NOMO-1 treated with dmso at 0.1 percent for 144 hours (cell line): ENCODE measurements around the gene BABAM2.
A peak's percentile ranks its signal among the peaks of the same experiment; 100 is the strongest.

Experiments
- DNase-seq: peaks from one replicate; lab custom pipeline; 2025; ENCODE audit not compliant: unreplicated experiment; lab: John Stamatoyannopoulos, UW

The BABAM2 gene

DNA sequence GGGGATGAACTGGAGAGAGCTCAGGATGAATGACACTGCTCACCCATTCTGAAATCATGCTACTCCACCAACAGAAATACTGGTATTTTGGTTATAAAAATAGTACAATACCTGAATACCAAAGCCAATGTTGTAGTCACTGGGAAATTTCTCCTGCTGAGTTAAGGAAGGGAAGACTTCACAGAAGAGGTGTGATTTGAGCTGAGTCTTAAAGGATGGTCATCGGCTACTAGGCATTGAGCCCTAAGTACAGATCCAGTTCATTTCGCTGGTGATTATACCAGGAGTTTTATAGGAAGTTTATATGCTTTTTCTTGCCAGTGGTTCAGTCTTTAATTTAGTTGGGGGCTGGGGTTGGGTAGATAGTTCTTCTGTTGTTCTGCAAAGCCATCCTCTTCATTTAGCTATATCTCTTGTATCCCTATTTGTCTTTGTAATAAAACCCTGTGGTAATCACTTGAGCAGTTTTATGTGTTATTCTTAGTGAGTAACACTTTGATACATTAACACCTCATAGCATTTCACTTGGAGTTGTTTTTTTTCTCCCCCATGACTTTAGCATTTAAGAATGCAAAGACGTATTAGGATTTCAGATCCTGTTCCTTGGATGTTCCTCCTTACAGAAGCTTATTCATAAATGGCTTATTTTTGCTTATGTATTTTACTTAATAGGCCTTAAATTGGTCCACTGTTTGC lies 262.2 kb downstream of the BABAM2 start:
- DNase-seq = no peak

DNA sequence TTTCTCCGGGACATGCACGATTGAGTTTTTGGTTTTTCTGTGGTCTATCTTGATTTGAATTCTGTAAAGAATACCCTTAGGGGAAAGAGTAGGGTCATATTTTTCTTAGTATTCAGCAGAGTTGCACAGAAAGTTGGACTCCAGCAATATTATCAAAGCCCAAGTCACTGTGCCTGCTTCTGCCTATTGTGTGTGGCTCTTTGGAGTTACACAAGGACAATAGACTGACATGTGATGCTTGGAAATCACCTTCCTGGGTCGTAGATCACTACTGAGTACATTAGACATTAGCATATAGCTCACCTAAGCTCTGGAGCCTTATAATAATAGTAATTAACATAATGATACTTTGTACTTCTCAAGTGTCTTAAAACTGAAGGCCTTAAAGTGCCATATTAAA lies 263.3 kb downstream of the BABAM2 start:
- no peak for DNase-seq

DNA sequence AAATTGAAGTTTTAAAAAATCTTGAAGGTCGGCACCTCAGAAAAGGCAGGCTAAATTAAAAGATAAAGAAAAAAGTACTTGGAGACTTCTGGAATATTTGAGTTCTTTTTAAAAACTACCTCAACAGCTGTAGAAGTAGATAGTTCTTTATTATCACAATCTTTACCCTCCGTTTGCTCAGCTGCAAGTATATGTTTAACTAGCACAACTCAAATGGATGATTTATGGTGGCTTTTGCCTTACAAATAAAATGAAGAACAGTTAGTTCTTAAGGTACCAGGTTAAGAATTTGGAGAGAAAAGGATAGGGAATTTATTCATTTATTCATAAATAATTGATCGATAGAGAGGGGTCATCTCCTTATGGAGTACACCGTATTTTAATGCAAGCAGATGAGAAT lies 264.6 kb downstream of the BABAM2 start:
- no peak for DNase-seq

DNA sequence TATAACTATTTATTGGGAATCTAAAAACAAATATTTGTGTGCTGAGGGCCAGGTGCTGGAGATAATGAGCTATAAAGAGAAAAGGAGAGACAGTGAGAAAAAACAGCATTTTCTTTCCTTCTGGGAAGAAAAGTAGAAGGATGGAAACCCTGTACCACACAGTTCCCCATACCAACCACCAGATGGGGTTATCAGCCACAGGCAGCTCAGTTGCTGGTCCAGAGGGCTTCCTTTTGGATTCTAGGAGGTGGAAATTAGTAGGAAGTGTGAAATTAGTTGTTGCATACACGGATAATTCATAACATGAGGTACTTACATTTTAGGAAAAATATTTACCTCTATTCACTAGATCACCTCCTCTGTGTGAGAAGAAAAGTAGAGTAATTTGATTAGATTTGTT lies 265.1 kb downstream of the BABAM2 start:
- no peak for DNase-seq

DNA sequence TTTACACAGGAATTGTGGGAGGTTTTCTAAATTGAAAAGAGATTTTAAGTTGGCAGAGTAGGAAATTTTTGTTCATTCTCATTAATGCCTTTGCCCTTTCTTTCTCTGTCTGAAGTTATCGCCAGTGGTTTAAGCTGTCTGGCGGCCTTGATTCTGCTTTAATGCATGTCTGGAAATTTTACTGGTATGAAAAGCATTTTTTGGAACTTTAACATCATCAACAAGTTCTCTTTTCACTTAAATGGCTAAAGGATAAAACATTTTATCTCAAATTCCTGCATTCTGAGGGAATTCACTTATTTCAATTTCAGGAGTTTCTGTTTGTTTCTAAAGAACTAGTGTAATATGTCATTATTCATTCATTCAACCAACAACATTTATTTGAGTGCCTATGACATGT lies 268.3 kb downstream of the BABAM2 start:
- DNase-seq = no peak

DNA sequence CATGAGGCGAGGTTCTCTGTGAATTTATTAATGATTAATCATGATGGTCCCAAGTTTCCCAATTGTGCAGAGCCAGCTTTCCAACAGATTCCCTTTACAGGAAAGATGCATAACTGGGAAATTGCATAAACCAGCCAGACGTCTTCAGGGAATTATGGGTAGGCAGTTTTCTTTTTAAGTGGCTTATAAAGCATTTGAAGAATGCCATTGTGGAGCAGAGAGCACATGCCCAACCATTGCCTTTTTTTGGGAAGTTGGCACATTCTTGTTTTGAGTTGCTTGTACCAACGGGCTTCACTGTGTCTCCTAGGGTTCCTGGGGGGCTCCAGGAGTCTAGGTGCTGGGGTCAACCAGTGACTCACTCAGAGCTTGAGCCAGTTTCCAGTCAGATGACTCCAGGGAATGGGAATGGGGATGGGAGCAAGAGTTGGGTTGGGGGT lies 270.5 kb downstream of the BABAM2 start:
- no peak for DNase-seq

DNA sequence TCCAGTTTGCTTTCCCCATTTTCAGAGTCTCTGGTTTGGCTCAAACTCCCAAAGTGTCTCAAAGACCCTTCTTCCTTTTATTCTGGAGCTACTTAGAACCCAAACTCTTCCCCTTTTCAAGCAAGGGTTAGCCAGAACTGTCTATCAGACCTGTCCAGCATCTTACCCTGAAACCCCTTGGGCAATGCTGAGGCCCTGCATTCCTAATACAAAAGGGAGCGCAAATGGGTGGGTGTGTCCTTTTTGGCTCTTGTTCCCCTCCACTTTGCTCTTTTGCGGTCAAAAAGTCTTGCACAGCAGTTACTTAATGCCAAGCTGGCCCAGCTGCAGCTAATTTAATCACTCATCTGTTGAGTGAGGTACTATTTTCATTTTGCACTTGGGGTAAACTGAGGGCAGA lies 270.9 kb downstream of the BABAM2 start:
- DNase-seq = peak; percentile 93

DNA sequence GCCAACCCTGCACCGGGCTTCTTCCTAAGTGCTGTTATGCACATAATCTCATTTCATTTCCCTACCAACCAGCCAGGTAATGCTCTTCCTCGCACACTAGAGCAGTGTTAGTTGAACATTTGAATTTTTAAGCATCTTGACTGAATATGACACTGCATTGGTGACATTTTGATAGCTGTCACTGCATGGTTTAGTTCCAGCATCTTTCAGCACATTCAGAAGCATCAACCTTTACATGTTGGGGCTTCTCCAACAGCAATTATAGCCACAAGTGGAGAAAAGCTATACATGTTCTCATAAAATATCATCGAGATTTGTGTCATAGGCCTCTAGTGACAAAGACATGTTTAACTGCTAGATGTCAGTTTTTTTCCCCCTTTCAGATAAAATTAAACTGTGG lies 272.0 kb downstream of the BABAM2 start:
- no peak for DNase-seq

DNA sequence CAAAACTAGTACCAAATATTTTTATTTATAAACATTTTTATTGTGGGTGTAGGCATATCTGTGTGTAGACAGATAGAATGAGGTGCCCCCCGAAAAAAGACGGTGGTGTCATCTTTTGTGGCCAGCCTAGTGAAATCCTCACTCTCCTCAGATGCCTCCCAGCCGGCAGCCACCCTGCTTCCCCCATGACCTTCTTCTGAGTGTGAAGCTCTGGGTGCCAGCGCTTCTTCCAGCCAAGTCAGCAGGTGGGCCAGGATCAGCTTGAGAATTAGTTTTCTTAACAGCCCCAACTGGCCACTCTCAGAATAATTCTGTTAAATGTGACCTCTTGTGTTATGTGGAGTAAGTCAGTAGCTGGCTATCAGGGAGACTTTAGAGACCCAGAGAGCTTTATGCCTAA lies 272.5 kb downstream of the BABAM2 start:
- no peak for DNase-seq

DNA sequence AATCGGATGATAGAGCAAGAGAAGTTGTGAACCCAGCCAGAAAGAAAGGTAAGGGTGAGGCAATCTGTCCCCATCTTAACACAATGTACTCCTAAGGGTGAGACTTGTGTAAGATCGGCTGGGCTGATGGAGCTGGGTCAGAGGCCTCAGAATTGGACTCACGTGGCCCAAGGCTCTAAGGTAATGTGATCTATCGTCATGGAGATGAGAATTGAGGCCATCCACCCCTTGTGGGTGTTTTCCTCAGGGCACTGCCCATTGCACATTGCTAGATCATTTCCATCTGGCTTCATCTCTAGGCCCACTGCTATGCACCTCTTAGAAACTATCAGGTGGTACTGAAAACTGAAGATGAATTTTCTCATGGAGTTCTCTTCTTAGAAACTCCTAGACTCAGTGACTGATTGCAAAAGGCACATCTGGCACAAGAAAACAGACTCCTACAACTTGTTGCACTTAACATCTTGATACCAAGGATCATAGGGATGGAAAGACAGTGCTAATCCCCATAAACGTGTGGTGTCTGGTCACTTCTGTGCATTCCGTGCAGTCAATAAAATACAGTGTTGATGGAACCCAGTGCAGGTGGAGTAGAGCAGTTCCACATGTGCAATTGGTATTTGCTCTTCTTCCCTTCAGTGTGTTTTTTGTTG lies 273.2 kb downstream of the BABAM2 start:
- DNase-seq = no peak

DNA sequence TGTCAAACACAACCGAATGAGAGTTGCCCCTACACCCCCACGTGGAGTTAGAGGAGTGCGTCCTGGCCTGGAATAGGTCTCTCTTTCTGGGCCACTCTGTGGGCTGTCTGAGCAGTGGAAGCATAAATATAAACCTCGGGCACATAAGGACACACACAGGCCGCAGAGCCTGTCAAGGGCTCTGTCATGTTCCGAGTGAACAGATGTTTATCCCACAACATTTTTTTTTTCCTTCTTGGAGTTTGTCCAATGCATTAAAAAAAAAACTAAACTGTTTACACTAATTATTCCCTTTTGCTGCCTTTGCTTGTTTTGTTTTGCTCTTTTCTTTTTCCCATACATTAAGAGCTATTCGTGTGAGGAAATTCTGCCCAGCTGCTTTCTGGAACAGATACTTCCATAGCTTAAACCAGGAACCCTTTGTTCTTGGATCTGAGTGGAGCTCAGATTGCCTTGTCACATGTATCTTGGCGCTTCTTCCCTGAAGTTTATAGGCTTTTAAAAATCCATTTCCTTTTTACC lies 273.8 kb downstream of the BABAM2 start:
- no peak for DNase-seq

DNA sequence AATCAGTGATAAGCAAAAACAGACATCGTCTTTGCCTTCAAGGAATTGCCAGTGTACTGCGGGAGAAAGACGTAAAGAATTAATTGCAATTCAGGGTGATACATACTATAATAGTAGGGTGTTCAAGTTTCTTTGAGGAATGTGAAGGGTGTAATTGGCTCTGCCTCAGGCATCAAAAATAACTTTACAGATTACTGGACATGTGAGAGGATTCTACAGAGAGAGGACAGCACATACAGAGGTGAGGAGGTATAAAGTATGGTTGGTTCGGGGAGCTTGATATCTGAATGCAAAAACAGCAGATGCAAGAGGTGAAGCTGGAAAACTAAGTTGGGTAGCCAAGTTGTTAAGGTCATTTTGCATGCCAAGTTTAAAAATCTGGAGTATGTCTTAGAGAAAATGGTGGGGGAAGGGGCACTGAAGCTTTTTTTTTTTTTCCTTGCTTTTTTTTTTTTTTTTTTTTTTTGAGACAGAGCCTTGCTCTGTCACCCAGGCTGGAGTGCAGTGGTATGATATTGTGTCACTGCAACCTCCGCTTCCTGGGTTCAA lies 274.6 kb downstream of the BABAM2 start:
- no peak for DNase-seq

DNA sequence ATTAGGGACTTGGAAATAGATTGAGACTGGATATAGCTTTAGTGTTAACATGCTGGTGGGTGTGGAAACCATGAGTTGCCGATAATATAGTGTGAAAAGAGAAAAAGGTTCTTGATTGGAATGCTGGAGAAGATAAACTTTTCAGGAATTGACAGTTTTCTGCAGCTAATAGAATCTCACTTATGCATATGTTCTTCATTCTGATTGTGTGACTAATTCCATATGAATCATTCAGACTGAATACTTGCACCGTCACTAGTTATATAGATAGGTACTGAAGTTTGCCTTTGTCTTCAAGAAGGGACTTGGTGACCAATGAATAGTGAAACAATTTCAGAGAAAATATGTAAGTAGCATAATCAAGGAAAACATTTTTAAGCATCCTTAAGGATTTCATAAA lies 276.4 kb downstream of the BABAM2 start:
- no peak for DNase-seq

DNA sequence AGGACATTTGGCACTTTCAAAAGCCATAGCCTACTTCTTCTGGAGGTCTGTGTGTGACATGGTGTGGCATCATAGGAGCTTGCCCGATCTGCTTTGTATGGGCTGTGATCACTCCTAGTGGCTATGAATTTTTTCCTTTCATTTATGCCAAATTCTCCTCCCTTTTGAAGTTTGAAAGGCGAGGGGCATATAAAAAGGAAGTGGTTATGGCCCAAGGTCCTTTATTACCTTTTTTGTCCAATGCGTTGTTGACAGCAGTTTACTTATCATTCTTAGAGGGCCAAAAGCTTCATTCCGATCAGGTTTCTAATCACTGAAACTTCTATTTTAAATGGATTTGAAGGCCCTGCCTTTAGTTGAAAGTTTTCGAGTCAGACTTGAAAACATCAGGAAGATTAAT lies 277.8 kb downstream of the BABAM2 start:
- DNase-seq = no peak

DNA sequence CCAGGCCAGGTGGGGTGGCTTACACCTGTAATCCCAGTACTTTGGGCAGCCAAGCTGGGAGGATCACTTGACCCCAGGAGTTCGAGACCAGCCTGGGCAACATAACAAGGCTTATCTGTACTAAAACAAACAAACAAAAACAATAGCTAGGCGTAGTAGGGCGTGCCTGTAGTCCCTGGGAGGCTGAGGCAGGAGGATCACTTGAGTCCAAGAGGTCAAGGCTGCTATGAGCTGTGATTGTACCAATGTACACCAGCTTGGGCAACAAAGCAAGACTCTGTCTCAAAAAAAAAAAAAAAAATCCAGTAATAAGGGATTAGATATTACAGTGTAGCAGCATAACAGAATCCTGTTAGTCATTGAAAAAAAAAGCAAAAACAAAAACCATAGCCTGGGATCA lies 279.0 kb downstream of the BABAM2 start:
- no peak for DNase-seq

DNA sequence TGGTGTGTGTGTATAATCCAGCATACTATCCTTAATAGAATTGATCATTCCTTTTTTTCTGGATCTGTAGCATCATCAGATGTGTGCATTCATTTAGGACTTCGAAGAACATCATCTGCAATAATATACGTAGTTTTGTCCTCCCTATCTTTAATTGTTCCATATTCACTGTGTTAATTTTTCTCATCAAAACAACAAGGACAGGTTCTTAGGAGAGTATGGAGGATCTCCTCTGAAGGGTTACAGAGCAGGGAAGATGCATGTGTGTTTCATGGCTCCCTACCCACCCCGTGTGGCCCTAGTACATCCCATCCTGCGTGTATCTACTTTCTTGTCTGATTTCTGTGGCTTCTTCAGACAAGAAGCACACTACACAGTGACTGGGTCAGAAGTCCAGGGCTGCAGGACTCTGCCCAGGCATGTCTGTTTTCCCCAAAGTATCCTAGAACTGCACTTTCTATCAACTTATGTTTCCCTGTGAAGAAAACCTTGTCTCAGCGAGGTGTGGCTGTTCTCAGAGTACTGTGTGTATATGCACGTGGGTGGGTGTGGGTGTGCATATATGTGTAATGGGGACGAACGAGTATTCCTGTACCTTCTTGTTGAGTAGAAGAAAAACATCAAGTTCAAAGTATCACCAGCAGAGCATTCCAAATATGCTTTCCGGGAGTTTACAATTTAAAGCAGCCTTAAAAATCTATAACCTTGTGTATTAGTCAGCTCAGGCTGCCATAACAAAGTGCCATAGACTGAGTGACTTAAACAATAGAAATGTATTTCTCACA lies 281.8 kb downstream of the BABAM2 start:
- no peak for DNase-seq

DNA sequence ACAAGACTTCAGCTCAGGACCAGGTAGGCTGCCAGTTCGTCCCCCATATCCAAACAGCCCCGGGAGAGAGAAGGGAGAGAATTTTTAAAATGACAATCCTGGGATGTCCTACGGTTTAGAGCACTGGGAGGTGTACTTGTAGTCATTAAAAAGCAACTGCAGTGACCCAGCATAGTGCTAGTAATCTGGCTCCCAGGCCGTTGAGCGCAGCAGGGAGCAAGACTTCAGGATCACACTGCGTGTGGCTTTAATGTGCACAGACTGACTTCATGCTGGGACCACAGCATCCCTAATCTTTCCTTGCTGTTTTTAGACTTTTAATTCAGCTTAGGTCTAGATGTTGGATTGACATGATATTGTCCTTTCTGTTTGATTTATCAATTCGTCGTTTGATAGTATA lies 282.8 kb downstream of the BABAM2 start:
- no peak for DNase-seq

DNA sequence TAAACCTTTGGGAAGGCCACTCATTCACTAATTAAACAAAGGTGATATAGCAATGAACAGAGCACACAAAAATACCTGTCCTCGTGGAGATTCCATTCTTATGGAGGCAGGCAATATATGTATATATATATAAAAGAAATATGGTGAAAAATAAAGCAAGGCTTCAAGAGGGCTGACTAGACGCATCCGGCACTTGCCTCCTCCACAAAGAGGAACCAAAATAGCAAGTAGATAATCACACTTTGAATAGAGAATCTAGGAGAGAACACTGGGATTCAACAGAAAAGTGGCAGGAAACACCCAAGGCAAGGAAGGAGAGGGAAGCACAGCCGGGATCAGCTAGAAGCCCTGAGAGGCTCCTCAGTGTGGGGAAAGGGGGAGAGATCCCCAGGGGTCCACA lies 283.7 kb downstream of the BABAM2 start:
- DNase-seq = no peak

DNA sequence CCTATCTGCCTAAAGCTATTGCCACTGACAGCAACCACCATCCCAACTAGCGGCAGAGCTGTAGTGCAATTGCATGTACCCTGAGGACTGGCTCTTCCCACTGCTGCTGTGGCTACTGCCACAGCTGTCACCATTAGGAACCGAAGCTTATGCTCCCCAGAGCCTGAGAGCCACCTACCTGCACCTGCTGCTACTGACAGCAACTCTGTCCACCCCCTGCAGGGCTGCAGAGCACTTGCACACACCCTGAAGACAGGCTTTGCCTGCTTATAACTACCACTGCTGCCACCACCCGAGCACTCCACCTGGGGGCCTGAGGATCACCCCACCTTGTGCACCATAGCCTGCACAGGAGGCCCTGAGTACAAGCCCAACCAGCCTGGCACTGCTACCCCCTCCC lies 284.5 kb downstream of the BABAM2 start:
- no peak for DNase-seq

DNA sequence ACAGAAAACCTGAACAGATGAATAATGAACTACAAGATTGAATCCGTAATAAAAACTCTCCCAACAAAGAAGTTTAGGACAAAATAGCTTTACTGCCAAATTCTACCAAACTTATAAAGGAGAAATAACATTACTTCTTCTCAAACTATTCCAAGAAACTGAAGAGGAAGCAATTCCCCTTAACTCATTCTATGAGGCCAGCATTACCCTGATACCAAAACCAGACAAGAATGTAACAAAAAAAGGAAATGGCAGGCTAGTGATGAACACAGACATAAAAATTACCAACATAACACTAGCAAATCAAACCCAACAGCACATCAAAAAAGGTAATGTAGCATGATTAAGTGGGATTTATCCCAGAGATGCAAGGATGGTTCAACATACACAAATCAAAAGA lies 288.4 kb downstream of the BABAM2 start:
- no peak for DNase-seq

DNA sequence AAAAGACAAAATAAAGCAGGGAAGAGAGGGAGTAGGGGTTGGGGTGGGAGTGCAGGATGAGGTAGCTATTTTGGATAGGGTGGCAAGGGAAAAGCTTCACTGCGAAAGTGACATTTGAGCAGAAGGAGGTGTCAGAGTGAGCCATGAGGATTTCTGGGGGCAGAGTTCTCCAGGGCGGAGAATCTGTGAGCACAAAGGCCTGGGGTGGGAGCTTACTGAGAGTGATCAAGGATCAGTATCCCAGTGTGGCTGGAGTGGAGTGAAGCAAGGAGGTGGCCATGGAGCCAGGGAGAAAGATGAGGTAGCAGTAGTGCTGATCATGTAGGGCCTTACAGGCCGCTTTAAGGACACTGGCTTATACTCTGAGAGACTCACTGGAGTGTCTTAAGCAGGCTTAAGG lies 291.3 kb downstream of the BABAM2 start:
- DNase-seq = no peak

DNA sequence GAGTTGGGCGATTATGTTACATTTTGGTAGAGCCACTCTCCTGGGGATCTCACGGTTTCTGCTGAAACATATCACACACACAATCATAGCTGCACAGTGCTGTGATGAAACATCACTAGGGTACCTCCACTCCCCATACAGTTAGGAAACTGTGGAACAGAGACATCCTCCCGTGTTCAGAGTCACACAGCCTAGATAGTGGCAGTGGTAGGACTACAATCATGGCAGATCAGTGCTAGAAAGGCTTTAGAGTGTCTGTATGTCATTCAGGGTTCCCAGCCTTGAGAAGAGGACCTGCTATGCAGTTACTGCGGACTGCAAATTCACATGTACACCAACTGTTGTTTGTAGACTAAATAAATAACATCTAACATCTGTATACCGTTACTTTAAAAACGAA lies 291.8 kb downstream of the BABAM2 start:
- DNase-seq = no peak
